Nephron progenitor cell (in vitro differentiated cells): ENCODE measurements around the gene ABCC5.
"Not testable (repeated sequence)": the region's sequence is repeated elsewhere in the genome, so short reads cannot be mapped to it uniquely, and the experiment has no call there.

Source experiments
- DNase-seq: peaks from one replicate; pipeline ENCODE4 v3.0.0; 2021
- H3K27ac Mint-ChIP-seq: 2 replicates; pipeline ENCODE4 v1.8.0; 2021; ENCODE audit warnings: mild to moderate bottlenecking, moderate library complexity, mixed read lengths
- H3K27me3 Mint-ChIP-seq: 2 replicates; pipeline ENCODE4 v1.8.0; 2021; ENCODE audit warnings: mild to moderate bottlenecking, low read depth, mixed read lengths; ENCODE audit not compliant: poor library complexity
- H3K36me3 Mint-ChIP-seq: 2 replicates; pipeline ENCODE4 v1.8.0; 2021; ENCODE audit warnings: low read depth, mixed read lengths
- H3K4me1 Mint-ChIP-seq: 2 replicates; pipeline ENCODE4 v1.8.0; 2021; ENCODE audit warnings: mixed read lengths
- H3K4me3 Mint-ChIP-seq: 2 replicates; pipeline ENCODE4 v1.8.0; 2021; ENCODE audit warnings: mild to moderate bottlenecking, moderate library complexity, mixed read lengths
- H3K9me3 Mint-ChIP-seq: 2 replicates; pipeline ENCODE4 v1.8.0; 2021; ENCODE audit warnings: mild to moderate bottlenecking, moderate library complexity, mixed read lengths
- TF ChIP-seq, protein P1 (sequence below): fragments of 200-600 bp; sonication (generic); IDR thresholded peaks from 2 replicates; pipeline ENCODE4 v1.5.0; 2021; ENCODE audit warnings: antibody characterized with exemption

Gene ABCC5

DNA sequence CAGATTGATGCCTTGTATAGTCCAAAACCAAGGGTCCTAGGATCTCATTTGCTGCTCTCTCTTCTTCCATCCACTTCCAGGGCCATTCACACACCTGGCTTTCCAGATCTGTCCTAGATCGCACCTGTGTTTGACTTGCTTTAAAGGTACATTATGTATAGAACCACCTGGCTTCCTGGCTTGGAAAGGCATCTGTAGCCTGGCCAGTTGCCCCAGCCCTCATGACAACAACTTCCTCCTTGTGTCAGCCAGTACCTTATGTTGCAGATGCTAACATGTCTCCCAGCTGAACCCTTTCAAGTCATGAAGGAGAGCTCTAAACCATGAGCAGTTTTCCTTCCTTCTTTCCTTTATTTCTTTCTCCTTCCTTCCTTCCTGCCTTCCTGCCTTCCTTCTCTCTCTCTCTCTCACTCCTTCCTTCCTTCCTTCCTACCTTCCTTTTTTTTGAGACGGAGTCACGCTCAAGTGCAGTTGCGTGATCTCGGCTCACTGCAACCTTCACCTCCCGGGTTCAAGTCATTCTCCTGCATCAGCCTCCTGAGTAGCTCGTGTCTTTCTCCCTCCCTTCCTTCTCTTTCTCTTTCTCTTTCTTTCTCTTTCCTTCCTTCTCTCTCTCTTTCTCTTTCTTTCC is 32.6 kb upstream of the ABCC5 start:
- Mint-ChIP-seq H3K4me1 (peaks cover 5% of the 10 kb centered on the region), H3K36me3 (no peaks in the 10 kb centered on the region), H3K4me3 (no peak overlapping the region), H3K27me3 (peaks cover 19% of the 10 kb centered on the region), H3K9me3 (no peaks in the 10 kb centered on the region), H3K27ac (no peak overlapping the region)
- TF ChIP-seq, protein P1, sequence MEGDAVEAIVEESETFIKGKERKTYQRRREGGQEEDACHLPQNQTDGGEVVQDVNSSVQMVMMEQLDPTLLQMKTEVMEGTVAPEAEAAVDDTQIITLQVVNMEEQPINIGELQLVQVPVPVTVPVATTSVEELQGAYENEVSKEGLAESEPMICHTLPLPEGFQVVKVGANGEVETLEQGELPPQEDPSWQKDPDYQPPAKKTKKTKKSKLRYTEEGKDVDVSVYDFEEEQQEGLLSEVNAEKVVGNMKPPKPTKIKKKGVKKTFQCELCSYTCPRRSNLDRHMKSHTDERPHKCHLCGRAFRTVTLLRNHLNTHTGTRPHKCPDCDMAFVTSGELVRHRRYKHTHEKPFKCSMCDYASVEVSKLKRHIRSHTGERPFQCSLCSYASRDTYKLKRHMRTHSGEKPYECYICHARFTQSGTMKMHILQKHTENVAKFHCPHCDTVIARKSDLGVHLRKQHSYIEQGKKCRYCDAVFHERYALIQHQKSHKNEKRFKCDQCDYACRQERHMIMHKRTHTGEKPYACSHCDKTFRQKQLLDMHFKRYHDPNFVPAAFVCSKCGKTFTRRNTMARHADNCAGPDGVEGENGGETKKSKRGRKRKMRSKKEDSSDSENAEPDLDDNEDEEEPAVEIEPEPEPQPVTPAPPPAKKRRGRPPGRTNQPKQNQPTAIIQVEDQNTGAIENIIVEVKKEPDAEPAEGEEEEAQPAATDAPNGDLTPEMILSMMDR, result no peak
- DNase-seq, result no peak

DNA sequence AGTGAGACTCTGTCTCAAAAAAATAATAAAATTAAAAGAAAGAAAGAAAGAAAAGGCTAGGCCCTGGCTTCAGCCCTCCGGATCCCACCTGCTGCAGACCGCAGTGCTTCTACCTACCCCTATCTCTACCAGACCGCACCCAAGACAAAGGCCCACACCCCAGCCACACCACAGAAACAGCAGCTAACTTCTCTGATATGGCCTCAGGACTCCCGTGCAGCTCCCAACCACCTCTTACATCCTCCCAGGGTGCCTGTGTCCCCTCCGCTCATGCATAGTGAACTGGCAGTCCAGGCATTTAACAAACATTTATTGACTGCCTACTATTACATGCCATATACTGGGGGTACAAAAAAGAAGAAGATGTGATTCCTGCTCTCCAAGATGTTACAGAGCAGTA is 28.3 kb upstream of the ABCC5 start:
- H3K9me3 Mint-ChIP-seq, result no peaks in the 10 kb centered on the region
- H3K27me3 Mint-ChIP-seq, result peaks cover 10% of the 10 kb centered on the region
- peak overlapping the region; percentile 8 for H3K27ac Mint-ChIP-seq
- H3K36me3 Mint-ChIP-seq, result no peaks in the 10 kb centered on the region
- H3K4me3 Mint-ChIP-seq, result no peak overlapping the region
- no peak for DNase-seq
- H3K4me1 Mint-ChIP-seq, result peaks cover 5% of the 10 kb centered on the region
- TF ChIP-seq, protein P1, result no peak

DNA sequence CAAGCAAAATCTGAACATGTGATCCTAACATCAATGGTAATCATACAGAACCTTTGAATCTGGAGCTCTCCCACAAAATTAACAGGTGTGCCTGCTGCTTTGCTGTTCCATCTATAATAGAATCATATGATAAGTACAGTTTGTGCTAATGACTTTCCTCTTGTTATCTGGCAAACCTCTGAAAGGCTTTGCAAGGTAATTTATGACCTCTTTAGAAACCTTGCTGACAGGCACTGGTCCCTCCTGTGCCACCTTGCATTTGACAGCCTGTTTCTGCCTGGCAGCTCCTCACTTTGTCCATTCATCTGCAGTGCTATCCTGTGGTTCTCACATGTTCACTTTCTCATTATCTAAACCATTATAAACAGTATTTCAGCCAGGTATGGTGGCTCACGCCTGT is 24.9 kb upstream of the ABCC5 start:
- Mint-ChIP-seq H3K4me3 (no peak overlapping the region), H3K9me3 (no peaks in the 10 kb centered on the region), H3K27ac (no peak overlapping the region), H3K4me1 (peaks cover 5% of the 10 kb centered on the region), H3K27me3 (peaks cover 21% of the 10 kb centered on the region), H3K36me3 (no peaks in the 10 kb centered on the region)
- TF ChIP-seq, protein P1, result no peak
- DNase-seq, result no peak

DNA sequence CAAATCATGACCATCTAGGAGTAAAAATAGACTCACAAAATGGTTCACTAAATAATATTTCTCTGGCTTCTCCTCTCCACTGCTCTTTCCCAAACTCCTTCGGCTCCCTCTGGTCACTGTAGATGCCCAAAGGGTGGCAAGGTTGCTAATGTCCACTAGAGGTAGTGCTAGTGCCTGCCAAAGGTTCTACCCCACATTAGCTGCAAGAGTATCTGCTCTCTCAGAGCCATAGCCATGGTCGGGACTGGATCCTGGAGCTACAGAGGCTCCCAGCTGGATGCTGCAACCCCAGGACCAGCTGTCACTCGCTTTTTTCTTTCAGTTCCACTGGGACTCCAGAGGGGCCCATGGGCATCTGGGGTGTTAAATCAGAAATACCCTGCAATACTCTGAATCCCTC is 22.3 kb upstream of the ABCC5 start:
- Mint-ChIP-seq H3K4me1 (no peaks in the 10 kb centered on the region), H3K27ac (peak overlapping the region; percentile 25), H3K36me3 (no peaks in the 10 kb centered on the region), H3K9me3 (no peaks in the 10 kb centered on the region), H3K27me3 (peaks cover 35% of the 10 kb centered on the region), H3K4me3 (no peak overlapping the region)
- TF ChIP-seq, protein P1, result no peak
- no peak for DNase-seq

DNA sequence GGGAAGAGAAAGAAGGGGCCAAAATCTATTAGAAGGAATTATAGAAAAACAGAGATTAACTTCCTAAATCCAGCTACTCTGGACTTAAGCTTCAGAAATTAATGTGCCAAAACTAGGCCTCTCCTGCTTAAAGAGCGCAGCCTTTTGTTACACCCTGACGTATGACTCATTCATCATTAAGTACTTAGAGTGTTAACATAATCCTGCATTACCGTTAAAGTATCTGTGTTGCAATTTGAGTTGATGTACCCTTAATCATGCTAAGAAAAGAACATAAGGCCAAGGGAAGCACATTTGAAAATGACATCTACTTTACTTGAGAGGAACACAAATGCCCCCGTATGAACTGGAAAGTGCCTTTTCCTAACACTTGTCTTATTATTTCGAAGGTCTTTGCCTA is 21.7 kb upstream of the ABCC5 start:
- no peak for DNase-seq
- Mint-ChIP-seq H3K27ac (no peak overlapping the region), H3K36me3 (no peaks in the 10 kb centered on the region), H3K4me3 (no peak overlapping the region), H3K9me3 (no peaks in the 10 kb centered on the region), H3K4me1 (no peaks in the 10 kb centered on the region), H3K27me3 (peaks cover 35% of the 10 kb centered on the region)
- TF ChIP-seq, protein P1, result no peak

DNA sequence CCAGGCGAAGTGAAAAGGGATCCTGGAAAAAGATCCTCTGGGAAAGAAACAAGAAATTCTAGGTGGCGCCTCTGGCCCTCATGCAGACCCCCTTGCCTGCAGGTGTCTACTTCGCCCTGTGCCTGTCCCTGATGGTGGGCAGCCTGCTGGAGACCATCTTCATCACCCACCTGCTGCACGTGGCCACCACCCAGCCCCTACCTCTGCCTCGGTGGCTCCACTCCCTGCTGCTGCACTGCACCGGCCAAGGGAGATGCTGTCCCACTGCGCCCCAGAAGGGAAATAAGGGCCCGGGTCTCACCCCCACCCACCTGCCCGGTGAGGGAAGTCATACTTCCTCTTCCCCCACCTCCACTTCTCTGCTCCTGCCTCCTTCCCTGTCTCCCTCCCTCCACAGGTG is 20.6 kb upstream of the ABCC5 start:
- not testable (repeated sequence) for H3K9me3 Mint-ChIP-seq, DNase-seq, H3K4me3 Mint-ChIP-seq, H3K4me1 Mint-ChIP-seq, H3K36me3 Mint-ChIP-seq
- Mint-ChIP-seq H3K27ac (peak overlapping the region; percentile 83), H3K27me3 (peaks cover 35% of the 10 kb centered on the region)
